HG02798 (cell line): Measurements from ENCODE around the gene TRNT1.

Source experiments
- ATAC-seq: cut with Tn5 transposase; IDR thresholded peaks from one replicate; pipeline ENCODE4 v1.9.1; 2021; ENCODE audit warnings: mild to moderate bottlenecking; ENCODE audit not compliant: unreplicated experiment, poor library complexity

Gene TRNT1

GRCh38 chr3:3126477-3127431, at the start of gene TRNT1:
TRNT1 (plus strand) TSS chr3:3126940; CDS start chr3:3129041, 2,101 bp downstream.
- ATAC-seq, result peak; percentile 96

GRCh38 chr3:3080309-3080708, 46.4 kb upstream of the TRNT1 start:
- no peak for ATAC-seq

GRCh38 chr3:3081381-3082233, 45.1 kb upstream of the TRNT1 start:
- peak; percentile 52 for ATAC-seq

- ATAC-seq, result peak; percentile 80
These were observed 44.4 kb upstream of the TRNT1 start for GRCh38 chr3:3082234-3082924.

- ATAC-seq, result no peak
These were observed 41.9 kb upstream of the TRNT1 start for GRCh38 chr3:3084890-3085289.

- peak; percentile 22 for ATAC-seq
These were observed 41.0 kb upstream of the TRNT1 start for GRCh38 chr3:3085782-3086181.

GRCh38 chr3:3086239-3086638, 40.5 kb upstream of the TRNT1 start:
- no peak for ATAC-seq

GRCh38 chr3:3087279-3087678, 39.5 kb upstream of the TRNT1 start:
- no peak for ATAC-seq

GRCh38 chr3:3087716-3088465, 38.8 kb upstream of the TRNT1 start:
- ATAC-seq, result no peak

- ATAC-seq, result peak; percentile 97
These were observed 37.7 kb upstream of the TRNT1 start for GRCh38 chr3:3089017-3089416.

GRCh38 chr3:3097958-3098357, 28.8 kb upstream of the TRNT1 start:
- ATAC-seq, result peak; percentile 46

- peak; percentile 50 for ATAC-seq
These were observed 24.9 kb upstream of the TRNT1 start for GRCh38 chr3:3101660-3102458.

- ATAC-seq, result no peak
These were observed 24.0 kb upstream of the TRNT1 start for GRCh38 chr3:3102751-3103150.

- no peak for ATAC-seq
These were observed 21.5 kb upstream of the TRNT1 start for GRCh38 chr3:3105246-3105645.

- no peak for ATAC-seq
These were observed 20.9 kb upstream of the TRNT1 start for GRCh38 chr3:3105815-3106214.

- no peak for ATAC-seq
These were observed 19.6 kb upstream of the TRNT1 start for GRCh38 chr3:3107181-3107580.

GRCh38 chr3:3107858-3108257, 18.9 kb upstream of the TRNT1 start:
- ATAC-seq, result no peak

GRCh38 chr3:3109407-3110298, 17.1 kb upstream of the TRNT1 start:
- ATAC-seq, result peak; percentile 78
